ENCODE data around the gene GLRX2. TPM values are rescaled to one million over a fixed set of nuclear protein-coding genes. Genes with fewer than 3 reads are reported as not detected.

GLRX2 gene
- total RNA-seq, 1 experiment from 2014 or later = 30.6 TPM

- TF ChIP-seq CTCF (IDR thresholded peaks at IDR 0.05 in 2 of 3, conservative IDR thresholded peaks at IDR 0.05 in 1 of 3; ENCODE audit: borderline replicate concordance in 1 of 3, insufficient read depth in 1 of 3, low read depth in 2 of 3, low read length in 2 of 3) = no peak
- TF ChIP-seq MAX (IDR thresholded peaks at IDR 0.05) = no peak
- TF ChIP-seq YY1 (IDR thresholded peaks at IDR 0.05; ENCODE audit: extremely low read depth, insufficient replicate concordance, low read depth, low read length) = no peak
- no peak for TF ChIP-seq CEBPB (IDR thresholded peaks at IDR 0.05; ENCODE audit: low read depth)
Observed at GRCh38 chr1:193066606-193067005, 38.6 kb downstream of the GLRX2 start (continued).

GRCh38 chr1:193065954-193066353 lies 39.3 kb downstream of the GLRX2 start:
- Histone ChIP-seq H4K20me1 (ENCODE audit: insufficient read depth) (no peaks in the 10 kb centered on the region; the same call in 1 of the 2 replicates), H3K9me3 (ENCODE audit: control insufficient read depth in 1 of 2, insufficient read depth in 1 of 2, low read depth in 1 of 2, low read length in 2 of 2) (no peaks in the 10 kb centered on the region), H3K27ac (ENCODE audit: low read depth, low read length) (no peak overlapping the region), H2AFZ (ENCODE audit: low read depth, low read length, poor library complexity, severe bottlenecking) (no peak overlapping the region), H3K27me3 (ENCODE audit: insufficient read depth, low read length) (no peaks in the 10 kb centered on the region), H3K9ac (ENCODE audit: low read length) (no peak overlapping the region), H3K4me1 (ENCODE audit: control insufficient read depth in 1 of 2, insufficient read depth in 2 of 2, low read length in 2 of 2) (peaks cover 3 to 14% of the 10 kb centered on the region in 2 experiments; a peak in 3 of 4 replicates), H3K79me2 (ENCODE audit: insufficient read depth, low read length) (peaks cover 99% of the 10 kb centered on the region), H3K36me3 (ENCODE audit: control insufficient read depth in 1 of 2, insufficient read depth in 2 of 2, low read length in 2 of 2) (peaks cover 2 to 4% of the 10 kb centered on the region in 2 experiments; a peak in 2 of 4 replicates), H3K9me2 (ENCODE audit: insufficient read depth) (no peaks in the 10 kb centered on the region), H3K4me2 (ENCODE audit: low read length) (no peak overlapping the region), H3K4me3 (replicated peaks in 1 of 2; ENCODE audit: low read depth in 1 of 2, low read length in 2 of 2) (no peak overlapping the region)
- RAD21 ChIA-PET (ENCODE audit: low non-redundant PET in 1 of 2, low total read pairs in 2 of 2, uncharacterized antibody in 2 of 2, unreplicated experiment in 2 of 2) = no interaction called here
- POLR2A ChIA-PET = no interaction called here
- BruUV-seq (replicated peaks) = no TSS peak
- intact Hi-C loops (cut with micrococcal nuclease) = no loop called here
- ATAC-seq (no peak), DNase-seq (ENCODE audit: low read depth, low spot score) (no peak)
- TF ChIP-seq SP1 (IDR thresholded peaks at IDR 0.05; ENCODE audit: low read depth) (no peak), FOSL1 (IDR thresholded peaks at IDR 0.05; ENCODE audit: low read depth) (no peak), MAX (IDR thresholded peaks at IDR 0.05) (no peak), EZH2phosphoT487 (IDR thresholded peaks at IDR 0.05; ENCODE audit: borderline replicate concordance) (no peak), POLR2AphosphoS5 (IDR thresholded peaks at IDR 0.05; ENCODE audit: low read depth, low read length) (no peak), RAD21 (IDR thresholded peaks at IDR 0.05; ENCODE audit: low read depth) (no peak), ZBTB33 (IDR thresholded peaks at IDR 0.05; ENCODE audit: extremely low read depth, insufficient replicate concordance, low read length) (no peak), ATF3 (IDR thresholded peaks at IDR 0.05) (no peak), EZH2 (IDR thresholded peaks at IDR 0.05) (no peak), REST (IDR thresholded peaks at IDR 0.05; ENCODE audit: low read depth) (no peak)
- CTCF ChIA-PET = no interaction called here

Data from HCT116 (cell line).